Subcutaneous adipose tissue (tissue), 4 donors: Measurements from ENCODE around the gene RAPGEF6. TPM values are rescaled to one million over a fixed set of nuclear protein-coding genes. Genes with fewer than 3 reads are reported as not detected.

Source experiments
- CTCF ChIP-seq: fragments of 450-650 bp; IDR thresholded peaks from one replicate; pipeline ENCODE4 v1.5.1; 2016; ENCODE audit warnings: low read depth, mild to moderate bottlenecking, control low read depth, antibody characterized with exemption, moderate library complexity
- total RNA-seq, 4 donors: library from RNA; depleted of rRNA; stranded (reverse); fragments of >200 nt; gene quantifications; one replicate each; pipeline ENCODE4 v1.1.0, GENCODE V29; 2016

The RAPGEF6 gene
- total RNA-seq, 4 donors from 2014 or later = 18.1 to 26.6 (median 22.0) TPM

GRCh38 chr5:131457193-131457592, 177.8 kb downstream of the RAPGEF6 start:
- no peak for TF ChIP-seq CTCF

- no peak for TF ChIP-seq CTCF
Measured at GRCh38 chr5:131450941-131451340, 184.1 kb downstream of the RAPGEF6 start.

DNA sequence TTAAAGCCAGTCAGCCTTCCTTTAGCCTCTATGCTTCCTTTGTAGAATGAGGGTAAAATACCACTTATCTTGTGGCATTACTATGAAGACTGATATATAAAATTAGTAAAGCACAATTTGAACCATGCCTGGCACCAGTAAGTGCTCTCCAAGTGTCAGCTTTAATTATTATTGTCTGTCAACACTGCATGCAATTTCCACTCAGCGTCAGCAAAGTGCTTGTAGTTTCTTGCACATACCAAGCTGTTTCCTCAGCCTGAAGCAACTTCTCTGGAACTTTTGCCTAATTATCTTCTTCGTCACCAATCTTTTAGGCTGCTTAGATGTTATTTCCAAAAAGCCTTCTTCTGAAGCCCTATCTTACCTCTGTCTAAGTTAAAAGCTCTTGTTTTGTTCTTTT, 193.8 kb downstream of the RAPGEF6 start:
- TF ChIP-seq CTCF = no peak

GRCh38 chr5:131436081-131436480, 198.9 kb downstream of the RAPGEF6 start:
- no peak for TF ChIP-seq CTCF

DNA sequence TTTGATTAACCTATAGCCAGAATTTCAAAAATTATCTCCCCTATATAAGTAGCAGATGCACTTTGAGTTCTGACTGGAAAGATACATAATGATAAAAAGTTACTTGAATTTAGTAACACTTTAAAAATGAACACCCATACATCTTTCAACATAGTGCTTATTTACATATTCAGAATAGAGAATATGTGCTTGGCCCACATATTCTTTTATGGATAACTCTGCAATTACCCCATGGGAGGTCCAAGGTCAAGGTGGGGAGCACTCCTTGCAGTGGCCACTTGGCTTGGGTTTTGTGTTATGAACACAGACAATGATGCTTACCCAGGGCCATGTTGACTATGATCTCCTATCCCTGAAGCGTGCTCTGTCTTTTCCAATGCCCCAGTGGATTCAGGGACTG, 201.9 kb downstream of the RAPGEF6 start:
- TF ChIP-seq CTCF = no peak

DNA sequence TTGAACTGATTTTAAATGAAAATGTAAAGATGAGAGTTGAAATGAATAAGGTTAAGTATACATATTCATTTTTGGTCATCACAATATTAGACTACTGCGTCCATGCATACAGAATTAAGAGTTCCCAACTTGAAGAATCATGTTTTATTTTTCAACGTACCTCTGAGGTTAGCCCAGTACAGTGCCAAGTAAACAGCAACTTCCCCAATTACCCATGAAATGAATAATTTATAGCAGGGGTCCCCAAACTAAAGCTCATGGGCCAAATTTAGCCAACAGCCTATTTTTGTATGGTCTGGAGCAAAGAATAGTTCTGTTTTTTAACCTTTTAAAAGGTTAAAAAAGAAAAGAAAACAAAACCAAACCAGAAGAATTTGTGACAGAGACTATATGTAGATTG, 203.2 kb downstream of the RAPGEF6 start:
- TF ChIP-seq CTCF = no peak

DNA sequence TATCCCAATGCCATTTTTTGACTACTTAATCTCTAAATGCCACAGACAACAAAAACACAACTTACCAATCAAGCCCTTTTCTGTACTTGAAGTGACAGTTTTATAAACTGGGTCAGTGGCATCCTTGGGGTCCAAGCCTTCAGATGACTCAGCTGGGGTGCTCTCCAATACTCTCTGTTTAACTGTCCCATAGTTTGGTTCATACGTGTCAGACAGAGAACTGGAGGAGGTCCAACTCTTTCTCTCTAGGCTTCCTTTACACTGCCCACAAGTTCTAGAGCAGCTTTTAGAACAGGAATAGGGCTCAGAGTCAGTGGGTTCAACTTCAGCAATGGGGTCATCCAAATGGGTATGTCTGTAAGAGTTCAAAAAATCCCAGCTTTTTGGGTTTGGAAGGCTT, 204.2 kb downstream of the RAPGEF6 start:
- no peak for TF ChIP-seq CTCF
